HCEC 1CT (cell line): ENCODE data around the gene NUDCD3.

Experiments used
- DNase-seq: peaks from one replicate; pipeline ENCODE4 v3.0.0-alpha.2; 2017

The NUDCD3 gene

GRCh38 chr7:44398511-44398911, 91.9 kb downstream of the NUDCD3 start:
- no peak for DNase-seq

DNA sequence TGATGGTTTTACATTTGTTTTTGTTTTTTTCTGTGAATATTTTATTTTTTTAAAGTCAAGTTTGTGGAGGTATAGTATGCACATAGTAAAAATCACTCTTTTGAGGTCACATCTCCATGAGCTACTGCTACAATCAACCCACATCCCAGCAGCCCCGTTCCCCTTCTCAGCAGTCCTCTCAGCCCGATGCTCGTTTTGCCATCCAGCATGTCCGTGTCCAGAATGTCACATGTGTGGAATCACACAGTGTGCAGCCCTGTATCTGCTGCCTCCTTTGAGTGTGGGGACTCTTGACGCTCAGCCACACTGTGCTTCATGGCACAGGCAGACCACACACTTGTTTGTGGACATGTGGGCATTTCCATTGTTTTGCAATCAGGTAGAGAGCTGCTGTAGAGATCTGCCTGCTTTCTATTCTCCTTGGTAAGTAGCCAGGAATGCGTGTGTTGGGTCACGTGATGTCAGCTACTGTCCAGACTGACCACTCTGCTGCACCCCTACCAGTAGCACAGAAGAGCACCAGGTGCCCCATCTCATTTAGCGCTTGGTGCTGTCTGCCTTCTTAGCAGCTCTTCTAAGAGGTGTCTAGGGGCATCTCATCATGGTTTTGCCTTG, 93.4 kb downstream of the NUDCD3 start:
- no peak for DNase-seq

- DNase-seq: no peak
These were observed 94.0 kb downstream of the NUDCD3 start for GRCh38 chr7:44396496-44396895.

- DNase-seq: no peak
These were observed 95.4 kb downstream of the NUDCD3 start for GRCh38 chr7:44395067-44395466.

GRCh38 chr7:44394636-44395035, 95.8 kb downstream of the NUDCD3 start:
- DNase-seq: no peak

GRCh38 chr7:44394112-44394447, 96.4 kb downstream of the NUDCD3 start:
- no peak for DNase-seq

DNA sequence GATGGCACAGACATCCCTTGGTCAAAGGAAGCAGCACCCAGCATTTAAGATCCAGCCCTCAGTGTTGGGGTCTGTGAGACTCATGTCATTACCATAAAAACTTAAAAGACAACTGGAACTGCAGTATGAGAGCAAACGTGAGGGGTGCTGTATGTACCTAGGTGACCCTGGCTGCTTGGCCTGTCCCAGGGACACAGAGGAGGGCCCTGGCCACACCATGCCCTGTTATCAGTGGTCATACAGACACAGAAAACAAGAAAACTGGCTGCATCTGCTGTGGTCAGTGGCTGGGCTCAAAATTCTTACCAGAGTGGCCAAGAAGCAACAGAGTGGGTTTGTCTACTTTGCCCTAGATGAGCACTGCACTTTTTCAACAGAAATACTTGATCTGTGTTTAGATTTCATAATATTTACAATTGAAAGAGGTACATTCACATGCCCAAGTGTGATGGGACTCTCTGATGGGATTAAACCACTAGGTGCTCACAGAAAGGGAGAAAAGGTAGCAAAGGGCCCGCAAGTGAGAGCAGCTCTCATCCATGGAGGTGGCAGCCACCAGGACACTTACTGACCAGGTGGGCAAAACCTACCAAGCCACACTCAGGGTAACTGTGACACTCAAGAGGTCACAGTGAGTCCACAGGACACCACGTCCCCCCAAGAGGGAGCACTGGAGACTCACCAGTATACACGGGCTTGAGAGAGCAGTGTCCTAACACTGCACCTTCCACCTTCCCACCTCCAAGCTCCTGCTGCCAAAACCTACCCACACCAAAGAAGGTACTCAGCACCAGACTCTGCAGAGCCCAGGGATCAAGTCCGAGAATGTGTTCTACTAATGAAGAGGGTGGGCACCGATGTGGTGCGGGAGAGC, 97.0 kb downstream of the NUDCD3 start:
- no peak for DNase-seq

GRCh38 chr7:44392618-44393010, 97.8 kb downstream of the NUDCD3 start:
- no peak for DNase-seq

DNA sequence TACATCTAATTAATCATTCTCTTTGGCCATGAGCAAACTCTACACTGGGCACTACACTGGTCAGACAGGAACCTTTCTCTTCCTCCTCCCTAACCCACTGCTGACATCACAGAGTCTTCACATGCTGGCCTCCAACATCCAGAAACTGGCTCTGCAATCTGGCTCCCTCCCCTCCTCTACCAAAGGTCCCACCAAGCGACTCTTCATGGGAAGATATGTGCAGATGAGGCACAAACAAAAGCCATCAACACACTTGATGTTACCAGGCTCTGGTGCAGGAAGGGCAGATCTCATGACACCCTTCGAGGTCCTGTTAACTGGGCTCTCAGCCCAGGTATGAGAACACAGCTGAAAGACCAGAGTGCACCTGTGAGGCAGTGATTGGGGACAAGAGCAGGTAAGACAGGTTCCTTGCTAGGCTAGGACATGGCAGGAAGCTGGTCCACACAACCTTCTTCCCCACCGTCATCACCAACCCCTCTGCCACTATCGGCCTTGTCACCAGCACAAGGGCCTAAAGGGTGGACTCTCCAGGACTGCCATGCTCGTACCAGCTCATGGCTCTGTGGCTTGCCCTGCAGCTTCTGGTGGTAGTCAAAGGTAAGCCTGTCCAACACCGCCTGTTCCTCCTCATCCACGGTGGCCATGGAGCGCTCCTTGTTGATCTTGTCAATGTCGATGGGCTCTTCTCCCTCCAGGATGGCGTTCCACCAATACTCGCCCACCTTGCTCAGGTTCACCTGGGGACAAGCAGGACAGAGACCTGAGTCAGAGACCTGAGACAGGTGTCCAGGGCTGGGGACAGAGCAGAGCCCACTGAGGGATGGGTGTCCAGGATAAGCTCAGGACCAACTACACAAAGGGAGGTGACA, 98.5 kb downstream of the NUDCD3 start:
- no peak for DNase-seq

- DNase-seq: no peak
These were observed 99.3 kb downstream of the NUDCD3 start for GRCh38 chr7:44391171-44391570.

- no peak for DNase-seq
These were observed 99.8 kb downstream of the NUDCD3 start for GRCh38 chr7:44390701-44391100.

- DNase-seq: no peak
These were observed 102.1 kb downstream of the NUDCD3 start for GRCh38 chr7:44388089-44388970.

GRCh38 chr7:44387389-44387788, 103.1 kb downstream of the NUDCD3 start:
- no peak for DNase-seq

GRCh38 chr7:44386139-44386913, 104.1 kb downstream of the NUDCD3 start:
- DNase-seq: no peak

DNA sequence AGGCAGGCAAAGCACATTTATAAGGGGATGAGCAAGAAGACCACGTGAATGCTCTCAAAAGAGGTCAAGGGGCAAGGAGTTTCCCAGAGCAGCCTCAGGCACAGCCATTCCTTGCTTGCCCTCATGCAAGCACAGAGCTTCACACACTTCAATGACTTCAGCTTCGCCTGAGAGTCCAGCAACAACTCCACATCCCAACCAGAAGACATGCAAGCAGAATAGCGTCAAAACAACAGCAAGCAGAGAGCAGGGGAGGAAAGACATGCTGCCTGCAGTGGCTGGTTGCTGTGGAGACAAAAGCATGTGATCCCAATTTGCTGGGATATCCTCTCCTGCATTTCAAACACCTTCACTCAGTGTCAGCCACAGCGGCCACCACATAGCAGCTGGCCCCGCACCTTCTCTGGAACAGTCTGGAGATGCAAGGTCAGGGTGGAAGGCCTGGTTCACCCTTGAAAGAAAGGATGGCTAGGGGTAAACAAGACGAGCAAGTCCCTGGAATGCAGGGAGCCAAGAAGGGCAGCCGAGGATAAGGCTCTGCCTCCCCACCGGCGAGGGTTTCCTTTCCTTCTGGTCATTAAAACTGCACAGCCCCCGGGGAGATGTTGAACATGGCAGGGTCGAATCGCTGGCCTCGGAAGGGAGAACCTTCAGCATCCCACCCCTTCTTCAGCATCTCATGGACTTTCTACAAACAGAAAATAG, 104.9 kb downstream of the NUDCD3 start:
- DNase-seq: no peak

- DNase-seq: no peak
These were observed 105.6 kb downstream of the NUDCD3 start for GRCh38 chr7:44384586-44385433.

DNA sequence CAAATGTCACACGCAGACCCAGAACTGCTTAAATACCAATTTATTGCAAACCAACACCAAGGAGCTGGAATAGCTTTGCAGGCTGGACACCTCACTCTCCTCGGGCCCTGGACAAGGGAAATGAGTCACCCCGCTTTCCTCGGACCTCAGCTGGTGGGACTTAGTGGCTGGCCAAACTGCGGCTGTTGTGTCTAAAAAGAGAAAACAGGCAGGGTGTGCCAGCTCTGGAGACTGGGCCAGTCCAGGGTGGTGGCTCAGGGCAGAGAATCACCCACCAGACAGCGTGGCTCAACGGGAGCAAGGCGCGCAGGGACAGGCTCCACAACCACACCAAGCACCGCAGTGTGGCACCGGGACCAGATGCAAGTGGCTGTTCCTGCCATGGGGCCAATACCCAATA, 106.9 kb downstream of the NUDCD3 start:
- DNase-seq: peak; percentile 90

GRCh38 chr7:44382459-44383265, 107.8 kb downstream of the NUDCD3 start:
- no peak for DNase-seq
